ENCODE data around the gene MBOAT1. TPM values are rescaled to one million over a fixed set of nuclear protein-coding genes. Genes with fewer than 3 reads are reported as not detected.

MBOAT1 gene
- total RNA-seq, 1 experiment from 2014 or later, result 9.9 TPM

DNA sequence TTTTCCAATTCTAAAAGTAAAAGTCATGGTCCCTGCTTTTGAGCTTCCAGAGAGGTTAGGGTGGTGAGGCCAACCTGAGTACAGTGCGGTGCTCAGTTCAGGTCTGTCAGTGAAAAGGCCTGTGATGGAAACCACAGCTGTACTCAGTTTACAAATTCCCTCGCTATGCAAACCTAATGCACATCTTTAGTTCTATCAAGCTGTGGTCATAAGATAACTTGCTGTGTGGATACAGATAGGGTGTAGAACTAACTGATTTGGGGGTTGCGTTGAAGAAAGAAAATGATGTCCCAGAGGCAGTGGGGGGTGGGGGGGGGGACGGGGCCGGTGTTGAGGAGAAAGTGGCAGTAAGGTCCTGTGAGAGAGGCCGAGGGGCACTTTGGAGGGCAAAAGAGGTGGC, 22.8 kb upstream of the MBOAT1 start:
- no CpG with 5 or more reads among the region's 6 CpGs for WGBS (ENCODE audit: extremely low coverage, insufficient read length, low lambda C conversion rate)
- Histone ChIP-seq H3K27me3 (ENCODE audit: insufficient read depth, low read length) (no peaks in the 10 kb centered on the region), H2BK20ac (ENCODE audit: low read depth, low read length, poor library complexity, severe bottlenecking) (no peak overlapping the region), H2AFZ (ENCODE audit: low read length) (no peak overlapping the region), H3T11ph (ENCODE audit: low read length) (no peak overlapping the region), H3K14ac (ENCODE audit: insufficient read depth, low read length) (no peak overlapping the region), H3K79me2 (ENCODE audit: insufficient read depth, low read length) (no peaks in the 10 kb centered on the region), H3K4me2 (ENCODE audit: insufficient read depth, insufficient read length, low read length) (no peak overlapping the region), H3K27ac (ENCODE audit: insufficient read length, low read depth, low read length) (no peak overlapping the region), H3K79me1 (ENCODE audit: insufficient read depth, low read depth, low read length, poor library complexity, severe bottlenecking) (no peaks in the 10 kb centered on the region), H4K8ac (replicated peaks; ENCODE audit: insufficient read length, low read depth, low read length) (no peak overlapping the region), H2BK5ac (ENCODE audit: insufficient read length, low read length) (no peak overlapping the region), H4K20me1 (ENCODE audit: control insufficient read depth, insufficient read depth, insufficient read length) (no peaks in the 10 kb centered on the region), H3K9me3 (ENCODE audit: control insufficient read depth, low read depth, low read length) (no peaks in the 10 kb centered on the region), H2BK120ac (ENCODE audit: low read depth, low read length, poor library complexity, severe bottlenecking) (no peak overlapping the region), H4K91ac (ENCODE audit: insufficient read length, low read depth, low read length) (no peak overlapping the region), H3K4ac (ENCODE audit: low read depth, low read length) (no peak overlapping the region), H3K23me2 (ENCODE audit: insufficient read length, low read depth, low read length, poor library complexity, severe bottlenecking) (no peaks in the 10 kb centered on the region), H2BK12ac (ENCODE audit: insufficient read length, low read depth, low read length) (no peak overlapping the region), H4K5ac (ENCODE audit: insufficient read length, low read depth, low read length) (no peak overlapping the region), H2BK15ac (ENCODE audit: low read depth, low read length) (no peak overlapping the region), H3K18ac (ENCODE audit: insufficient read length, low read depth, low read length) (no peak overlapping the region), H3K4me1 (ENCODE audit: insufficient read depth, low read length) (peaks cover 2% of the 10 kb centered on the region; the same call in 1 of the 2 replicates), H3K9ac (ENCODE audit: extremely low read depth, insufficient read length, low read length) (no peak overlapping the region), H2AK5ac (ENCODE audit: insufficient read length, low read length) (no peak overlapping the region), H3K56ac (ENCODE audit: insufficient read length, low read depth, low read length) (no peak overlapping the region), H3K23ac (ENCODE audit: insufficient read length, low read depth, low read length) (no peak overlapping the region)
- peaks cover 10 to 14% of the 10 kb centered on the region in 2 experiments for H3K4me1 Mint-ChIP-seq
- H3K27ac Mint-ChIP-seq, result peak overlapping the region in 1 of 3 experiments; percentile 40; a peak in 1 of 7 replicates
- no peak overlapping the region for H3K4me3 Mint-ChIP-seq
- no peak for DNase-seq
- H3K9me3 Mint-ChIP-seq, result peaks cover 0 to 6% of the 10 kb centered on the region in 2 experiments; a peak in 2 of 5 replicates
- H3K36me3 Mint-ChIP-seq (ENCODE audit: insufficient read depth in 1 of 3, low read depth in 3 of 3), result no peaks in the 10 kb centered on the region; a peak in 1 of 7 replicates
- H3K27me3 Mint-ChIP-seq (ENCODE audit: low read depth), result no peaks in the 10 kb centered on the region
- TF ChIP-seq, protein P1, sequence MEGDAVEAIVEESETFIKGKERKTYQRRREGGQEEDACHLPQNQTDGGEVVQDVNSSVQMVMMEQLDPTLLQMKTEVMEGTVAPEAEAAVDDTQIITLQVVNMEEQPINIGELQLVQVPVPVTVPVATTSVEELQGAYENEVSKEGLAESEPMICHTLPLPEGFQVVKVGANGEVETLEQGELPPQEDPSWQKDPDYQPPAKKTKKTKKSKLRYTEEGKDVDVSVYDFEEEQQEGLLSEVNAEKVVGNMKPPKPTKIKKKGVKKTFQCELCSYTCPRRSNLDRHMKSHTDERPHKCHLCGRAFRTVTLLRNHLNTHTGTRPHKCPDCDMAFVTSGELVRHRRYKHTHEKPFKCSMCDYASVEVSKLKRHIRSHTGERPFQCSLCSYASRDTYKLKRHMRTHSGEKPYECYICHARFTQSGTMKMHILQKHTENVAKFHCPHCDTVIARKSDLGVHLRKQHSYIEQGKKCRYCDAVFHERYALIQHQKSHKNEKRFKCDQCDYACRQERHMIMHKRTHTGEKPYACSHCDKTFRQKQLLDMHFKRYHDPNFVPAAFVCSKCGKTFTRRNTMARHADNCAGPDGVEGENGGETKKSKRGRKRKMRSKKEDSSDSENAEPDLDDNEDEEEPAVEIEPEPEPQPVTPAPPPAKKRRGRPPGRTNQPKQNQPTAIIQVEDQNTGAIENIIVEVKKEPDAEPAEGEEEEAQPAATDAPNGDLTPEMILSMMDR (conservative IDR thresholded peaks at IDR 0.05), result no peak
